Cardiac septum (tissue), 1 donor: ENCODE data around the gene FHOD1. TPM values are rescaled to one million over a fixed set of nuclear protein-coding genes. Genes with fewer than 3 reads are reported as not detected.
A peak's percentile ranks its signal among the peaks of the same experiment; 100 is the strongest.

Source experiments
- DNase-seq: peaks from one replicate; pipeline ENCODE4 v3.0.0-alpha.2; 2020; ENCODE audit warnings: low spot score
- intact Hi-C: fragments of 100-400 bp; cut with DNase I; formaldehyde crosslinking; loops from one replicate; pipeline ENCODE4 v1.14.0; 2022
- total RNA-seq: library from RNA; stranded (reverse); fragmentation: NEBNext Ultra II Directional; extraction: Animal tissue kit (Norgen Biotek cat#: 25700); gene quantifications from one replicate; pipeline ENCODE4 v1.2.1, GENCODE V29; 2021
- donor health status: DM: no; HTN: no; CAD: no.

The FHOD1 gene
- total RNA-seq, 1 donor from 2014 or later = 33.4 TPM

DNA sequence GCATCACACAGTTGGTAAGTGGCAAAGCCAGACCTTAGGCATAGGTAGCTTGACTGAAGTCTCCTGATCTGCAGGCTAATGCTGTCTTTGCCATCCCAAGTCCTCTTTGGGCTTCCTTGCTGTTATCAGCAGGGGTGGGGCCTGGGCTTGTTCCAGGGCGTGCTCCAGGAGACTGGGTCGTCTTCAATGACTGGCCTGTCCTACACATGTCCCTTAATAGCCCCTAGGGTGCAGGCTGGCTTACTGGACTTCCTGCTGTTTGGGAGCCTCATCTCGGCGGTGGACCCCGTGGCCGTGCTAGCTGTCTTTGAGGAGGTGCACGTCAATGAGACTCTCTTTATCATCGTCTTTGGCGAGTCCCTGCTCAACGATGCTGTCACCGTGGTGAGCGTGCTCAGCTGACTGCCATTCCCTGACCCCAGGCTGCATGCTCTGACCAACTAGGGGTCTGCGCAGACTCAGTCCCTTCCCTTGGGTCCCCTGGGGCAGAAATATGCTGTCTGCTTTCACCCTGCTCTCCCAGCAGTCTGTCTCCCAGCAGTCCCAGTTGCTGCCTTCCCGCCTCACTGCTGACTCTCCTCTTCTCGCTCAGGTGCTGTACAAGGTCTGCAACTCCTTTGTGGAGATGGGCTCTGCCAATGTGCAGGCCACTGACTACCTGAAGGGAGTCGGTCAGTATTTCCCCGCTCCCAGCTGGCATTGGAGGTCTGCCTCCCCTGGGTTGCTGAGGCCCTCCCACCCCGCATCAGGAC is 7.7 kb upstream of the FHOD1 start:
- DNase-seq = no peak
- intact Hi-C loops = no loop called here

DNA sequence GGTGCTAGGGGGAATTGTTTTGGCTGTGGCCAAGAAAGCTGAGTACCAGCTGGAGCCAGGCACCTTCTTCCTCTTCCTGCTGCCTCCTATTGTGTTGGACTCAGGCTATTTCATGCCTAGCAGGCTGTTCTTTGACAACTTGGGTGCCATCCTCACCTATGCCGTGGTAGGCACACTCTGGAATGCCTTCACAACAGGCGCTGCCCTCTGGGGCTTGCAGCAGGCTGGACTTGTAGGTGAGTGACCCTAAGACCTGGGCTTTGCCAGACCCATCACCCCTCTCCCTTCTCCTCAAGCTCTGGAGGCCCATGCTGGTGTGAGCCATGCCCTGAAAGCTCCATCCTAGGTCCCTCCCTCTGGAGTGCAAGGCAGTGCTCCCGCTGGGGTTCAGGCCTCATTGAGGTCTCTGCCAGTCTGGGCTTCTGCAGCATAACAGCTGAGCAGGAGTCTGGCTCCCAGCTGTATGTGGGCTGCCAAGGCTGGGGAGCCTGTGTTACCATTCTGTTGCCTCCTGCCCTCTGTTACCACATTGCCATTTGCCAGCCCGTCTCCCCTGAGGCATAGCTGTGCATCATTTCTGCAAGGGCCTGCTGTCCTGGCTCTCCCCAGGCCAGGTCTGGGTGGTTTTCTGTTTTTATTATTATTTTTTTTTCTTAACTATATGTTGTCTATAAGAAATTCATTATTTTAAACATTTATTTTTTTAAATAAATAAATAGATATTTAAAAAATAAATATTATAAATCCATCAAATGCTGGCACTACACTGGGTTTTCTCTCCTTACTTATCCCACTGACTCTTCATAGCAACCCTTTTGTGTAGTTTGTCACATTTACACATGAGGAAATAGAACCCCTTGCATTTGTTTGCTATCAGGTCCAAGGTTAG is 5.6 kb upstream of the FHOD1 start:
- no peak for DNase-seq
- intact Hi-C loops = no loop called here

- no peak for DNase-seq
- intact Hi-C loops = no loop called here
Measured at GRCh38 chr16:67250045-67250327, 2.7 kb upstream of the FHOD1 start.

- intact Hi-C loops = loop anchor here (5.0 kb wide), 1 partner anchor 272 kb away; no protein-coding TSS in a partner anchor
- no peak for DNase-seq
Measured at GRCh38 chr16:67249178-67250044, 2.1 kb upstream of the FHOD1 start.

DNA sequence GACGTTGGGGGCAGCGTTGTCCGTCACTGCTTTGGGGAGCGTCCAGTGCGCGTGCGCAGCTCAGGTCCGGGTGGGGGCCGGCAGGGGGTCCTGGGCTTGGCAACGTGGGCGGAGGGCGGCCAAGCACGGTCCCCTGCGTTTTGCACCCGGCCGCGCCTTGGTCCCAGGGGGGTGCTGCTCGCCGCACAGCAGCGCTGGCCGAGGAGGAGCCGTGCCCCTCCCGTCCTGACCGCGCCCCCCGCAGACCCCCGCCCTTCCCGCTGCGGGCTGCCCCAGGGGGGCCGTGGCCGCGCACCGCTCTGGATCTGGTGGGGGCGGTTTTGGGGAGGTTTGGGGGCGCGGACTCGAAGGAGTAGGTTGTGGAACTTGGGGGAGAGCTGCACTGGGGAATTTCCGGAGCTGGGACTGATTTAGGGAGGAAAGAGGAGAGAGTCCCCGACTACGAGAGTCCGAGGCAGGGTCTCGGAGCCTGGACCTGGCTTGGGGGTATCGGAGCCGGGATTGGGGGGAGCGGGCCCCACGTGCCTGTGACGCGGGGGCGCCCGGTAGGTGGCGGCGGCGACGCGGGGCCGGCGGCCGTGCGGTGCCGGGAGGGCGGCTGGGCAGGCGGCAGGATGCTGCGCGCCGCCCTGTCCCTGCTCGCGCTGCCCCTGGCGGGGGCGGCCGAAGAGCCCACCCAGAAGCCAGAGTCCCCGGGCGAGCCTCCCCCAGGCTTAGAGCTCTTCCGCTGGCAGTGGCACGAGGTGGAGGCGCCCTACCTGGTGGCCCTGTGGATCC is 1.3 kb upstream of the FHOD1 start, which contains the start of gene SLC9A5:
Gene SLC9A5, plus strand, starts transcription at position 579 of the 777 bp plus-strand sequence. Its CDS starts 36 bp downstream, at position 615.
- intact Hi-C loops = loop anchor here (5.0 kb wide), 1 partner anchor 271 kb away; no protein-coding TSS in a partner anchor
- peak; percentile 82 for DNase-seq

DNA sequence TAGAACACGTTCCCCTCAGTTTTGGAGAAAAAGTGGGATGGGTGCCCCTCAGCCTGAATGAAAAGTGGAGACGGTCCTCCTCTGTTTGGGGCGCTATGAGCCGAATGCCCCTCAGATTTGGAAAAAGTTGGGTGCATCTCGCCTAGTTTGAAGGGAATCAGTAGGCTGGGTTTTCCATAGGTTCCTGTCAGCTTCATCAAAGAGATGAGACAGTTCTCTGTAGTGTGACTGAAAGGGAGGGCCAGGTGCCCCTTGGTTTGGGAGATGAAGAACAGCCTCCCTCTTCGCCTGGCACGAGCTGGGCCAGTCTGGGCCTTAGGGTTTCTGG is 756 bp upstream of the FHOD1 start:
- no peak for DNase-seq
- intact Hi-C loops = loop anchor here (5.0 kb wide), 1 partner anchor 271 kb away; no protein-coding TSS in a partner anchor

DNA sequence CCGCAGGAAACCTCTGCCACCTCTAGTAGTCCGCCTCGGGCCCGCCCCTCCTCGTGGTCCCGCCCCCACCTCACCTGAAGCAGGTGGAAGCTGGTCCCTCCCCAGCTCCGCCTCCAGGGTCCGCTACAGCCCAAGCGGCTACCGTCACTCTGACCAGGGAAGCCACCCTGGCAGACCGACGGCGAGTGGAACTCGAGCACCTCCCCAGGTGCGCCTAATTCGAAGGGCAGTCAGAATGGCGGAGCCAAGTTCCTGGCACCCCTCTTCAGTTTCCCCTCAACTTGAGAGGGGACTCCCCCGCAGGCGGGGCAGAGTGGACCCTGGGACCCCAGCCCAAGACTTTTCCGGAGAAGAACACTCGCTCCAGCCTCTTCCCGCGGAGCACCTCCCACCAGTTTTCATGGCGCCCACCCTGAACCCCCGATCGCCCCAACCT is 507 bp downstream of the FHOD1 start:
- DNase-seq = peak; percentile 87
- intact Hi-C loops = loop anchor here (1.0 to 5.0 kb wide), 2 partner anchors 20 to 269 kb away; no protein-coding TSS in a partner anchor

DNA sequence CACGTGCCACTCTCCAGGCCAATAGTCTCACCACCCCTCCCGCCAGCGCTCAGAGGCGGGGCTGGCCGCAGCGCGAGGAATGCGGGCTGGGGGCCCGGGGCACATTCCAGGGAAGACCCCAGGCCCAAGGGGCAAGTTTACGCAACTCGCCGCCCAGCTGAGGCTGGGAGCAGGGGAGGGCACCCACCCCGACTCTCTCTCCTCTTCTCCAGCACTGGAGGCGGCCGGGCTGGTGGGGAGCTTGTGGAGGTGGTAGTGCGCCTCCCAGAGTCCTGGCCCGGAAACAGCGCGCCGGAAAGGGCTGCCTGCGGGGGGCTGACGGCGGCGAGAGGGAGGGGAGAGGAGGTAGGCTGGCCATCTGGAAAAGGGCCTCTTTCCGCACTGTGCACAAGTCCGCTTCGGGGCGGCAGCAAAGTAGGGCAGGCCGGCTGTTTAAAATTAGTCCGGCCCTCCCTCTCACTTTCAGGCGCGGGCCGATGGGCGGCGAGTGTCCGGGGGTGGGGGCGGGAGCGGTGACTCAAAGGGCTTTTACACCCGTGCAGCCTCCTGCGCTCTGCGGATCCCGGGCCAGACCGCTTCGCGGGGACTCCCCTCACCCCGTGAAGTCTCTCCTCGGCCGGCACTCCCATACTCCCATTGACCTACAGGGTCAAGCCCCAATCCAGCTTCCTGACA is 1.1 kb downstream of the FHOD1 start:
- intact Hi-C loops = loop anchor here (5.0 kb wide), 1 partner anchor 269 kb away; no protein-coding TSS in a partner anchor
- DNase-seq = peak; percentile 93

- no peak for DNase-seq
- intact Hi-C loops = loop anchor here (5.0 kb wide), 1 partner anchor 268 kb away; no protein-coding TSS in a partner anchor
Measured at GRCh38 chr16:67245674-67246080, 1.6 kb downstream of the FHOD1 start.

DNA sequence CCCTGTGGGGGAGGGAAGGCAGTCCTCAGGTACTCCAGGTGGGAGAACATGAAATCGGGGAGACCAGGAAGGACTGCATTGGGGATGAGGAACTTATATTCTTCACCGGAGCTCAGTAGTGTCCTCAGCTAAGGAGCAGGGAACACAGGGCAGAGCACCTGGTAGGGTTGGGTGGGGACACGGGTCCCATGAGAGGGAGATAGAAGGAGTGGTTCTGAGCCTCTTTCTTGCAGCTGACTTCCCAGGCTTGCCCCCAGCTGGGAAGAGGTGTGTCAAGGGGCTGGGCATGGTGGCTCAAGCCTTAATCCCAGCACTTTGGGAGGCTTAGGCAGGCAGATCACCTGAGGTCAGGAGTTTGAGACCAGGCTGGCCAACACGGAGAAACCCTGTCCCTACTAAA is 2.1 kb downstream of the FHOD1 start:
- intact Hi-C loops = loop anchor here (5.0 kb wide), 1 partner anchor 268 kb away; no protein-coding TSS in a partner anchor
- DNase-seq = no peak

DNA sequence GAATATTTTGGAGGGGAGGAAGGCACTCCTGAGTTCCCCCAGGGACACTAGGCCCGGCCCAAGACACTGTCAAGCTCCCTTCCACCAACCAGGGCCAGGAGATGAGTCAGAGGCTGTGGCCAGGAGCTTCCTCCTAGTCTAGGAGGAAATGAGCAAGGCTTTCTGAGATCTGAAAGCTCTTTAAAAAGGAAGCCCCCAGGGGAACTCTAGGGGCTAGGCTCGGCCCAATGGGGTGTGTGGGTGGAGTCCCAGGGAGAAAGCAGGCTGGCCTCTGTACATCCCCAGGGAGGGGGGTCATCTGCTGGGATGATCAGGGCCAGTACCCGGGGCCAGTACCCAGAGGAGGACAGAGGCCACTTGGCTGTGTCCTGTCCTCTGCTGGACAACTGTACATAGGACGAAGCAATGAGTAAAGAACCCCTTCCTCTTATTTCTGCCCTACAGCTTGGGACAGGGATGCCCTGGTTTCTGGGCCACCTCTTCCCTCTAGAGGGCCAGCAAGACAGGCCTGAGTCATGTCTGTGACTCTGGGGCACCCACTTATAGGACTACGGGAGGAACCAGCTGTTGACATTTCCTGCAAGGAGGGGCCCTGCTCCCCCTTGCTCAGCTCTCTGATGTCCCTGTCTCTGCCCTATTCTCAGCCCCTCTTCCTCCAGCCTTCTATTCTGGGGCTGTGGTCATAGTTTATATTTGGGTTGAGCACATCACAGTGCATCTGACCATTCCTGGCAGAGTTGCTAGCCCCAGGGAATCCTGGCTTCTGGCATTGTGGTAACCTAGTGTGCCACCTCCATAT is 2.7 kb downstream of the FHOD1 start:
- intact Hi-C loops = loop anchor here (5.0 kb wide), 1 partner anchor 267 kb away; no protein-coding TSS in a partner anchor
- peak; percentile 95 for DNase-seq

GRCh38 chr16:67243481-67243880 is 3.8 kb downstream of the FHOD1 start:
- DNase-seq = no peak
- intact Hi-C loops = no loop called here

- intact Hi-C loops = no loop called here
- DNase-seq = no peak
Measured at GRCh38 chr16:67242138-67242730, 5.0 kb downstream of the FHOD1 start.

- DNase-seq = peak; percentile 84
- intact Hi-C loops = no loop called here
Measured at GRCh38 chr16:67241008-67241900, 6.0 kb downstream of the FHOD1 start.

DNA sequence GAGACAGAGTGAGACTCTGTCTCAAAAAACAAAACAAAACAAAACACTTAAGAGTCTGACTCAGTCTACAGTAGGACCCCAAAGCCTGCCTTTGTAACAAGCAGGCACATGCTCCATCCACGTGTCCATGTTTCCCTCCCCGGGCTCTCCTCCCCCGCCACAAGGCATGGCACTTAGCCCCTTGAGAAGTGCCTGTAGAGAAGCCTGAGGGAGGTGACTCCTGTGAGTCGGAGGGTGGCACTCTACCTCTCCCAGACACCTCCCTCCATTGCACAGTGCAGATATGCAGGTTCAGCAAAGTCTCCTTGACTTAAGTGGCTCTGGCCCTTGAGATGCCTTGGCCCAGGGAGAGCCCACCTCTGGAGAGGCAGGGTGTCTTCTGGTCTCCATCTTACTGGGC is 6.8 kb downstream of the FHOD1 start:
- DNase-seq = no peak
- intact Hi-C loops = no loop called here
